Smooth muscle cell (in vitro differentiated cells): Measurements from ENCODE around the gene TRIM59. TPM values are rescaled to one million over a fixed set of nuclear protein-coding genes. Genes with fewer than 3 reads are reported as not detected.

Experiments used
- DNase-seq: peaks from one replicate; lab custom pipeline; 2025; ENCODE audit not compliant: unreplicated experiment; lab: John Stamatoyannopoulos, UW
- H2AFZ ChIP-seq: fragments of 200-600 bp; sonication (generic); 2 replicates; pipeline ENCODE4 v1.6.0; 2016; ENCODE audit warnings: antibody characterized with exemption, low read depth, mild to moderate bottlenecking
- H3F3A ChIP-seq: fragments of 200-600 bp; sonication (generic); 2 replicates; pipeline ENCODE4 v1.6.0; 2017; ENCODE audit warnings: antibody characterized with exemption, low read depth
- H3K27ac ChIP-seq: fragments of 200-600 bp; sonication (generic); 2 replicates; pipeline ENCODE4 v1.5.1; 2016; ENCODE audit warnings: low read depth, mild to moderate bottlenecking
- H3K27me3 ChIP-seq: fragments of 200-600 bp; sonication (generic); 2 replicates; pipeline ENCODE4 v1.6.1; 2016; ENCODE audit warnings: low read depth, mild to moderate bottlenecking
- H3K36me3 ChIP-seq: fragments of 200-600 bp; sonication (generic); 2 replicates; pipeline ENCODE4 v1.5.1; 2016; ENCODE audit warnings: low read depth
- H3K4me1 ChIP-seq: fragments of 200-600 bp; sonication (generic); 2 replicates; pipeline ENCODE4 v1.5.1; 2016; ENCODE audit warnings: low read depth
- H3K4me2 ChIP-seq: fragments of 200-600 bp; sonication (generic); 2 replicates; pipeline ENCODE4 v1.6.0; 2016; ENCODE audit warnings: mild to moderate bottlenecking
- H3K4me3 ChIP-seq: fragments of 200-600 bp; sonication (generic); 2 replicates; pipeline ENCODE4 v1.5.1; 2016; ENCODE audit warnings: mild to moderate bottlenecking
- H3K79me2 ChIP-seq: fragments of 200-600 bp; sonication (generic); 2 replicates; pipeline ENCODE4 v1.6.0; 2016; ENCODE audit warnings: low read depth, mild to moderate bottlenecking
- H3K9ac ChIP-seq: fragments of 200-600 bp; sonication (generic); 2 replicates; pipeline ENCODE4 v1.6.0; 2016; ENCODE audit warnings: low read depth
- H3K9me3 ChIP-seq: fragments of 200-600 bp; sonication (generic); replicated peaks from 2 replicates; pipeline ENCODE4 v1.5.1; 2016; ENCODE audit warnings: low read depth
- H4K20me1 ChIP-seq: fragments of 200-600 bp; sonication (generic); 2 replicates; pipeline ENCODE4 v1.6.0; 2016; ENCODE audit warnings: low read depth
- WGBS: methylation state at CpG from one replicate; pipeline ENCODE4 v1.1.7; 2016; ENCODE audit warnings: low lambda C conversion rate; 5-methylcytosine and 5-hydroxymethylcytosine counted together
- polyA plus RNA-seq: library from polyadenylated mRNA; unstranded; fragments of >200 nt; fragmentation: Nextera tagmentation; extraction: Ambion mirVana; gene quantifications from 2 replicates; pipeline ENCODE4 v1.2.1, GENCODE V29; 2016
- total RNA-seq: library from RNA; depleted of rRNA; stranded (reverse); fragments of >200 nt; gene quantifications from 2 replicates; pipeline ENCODE4 v1.2.3, GENCODE V29; 2014
- TF ChIP-seq, protein P1 (sequence below): fragments of 200-600 bp; sonication (generic); IDR thresholded peaks from 2 replicates; pipeline ENCODE4 v1.5.1; 2017; ENCODE audit warnings: borderline replicate concordance, mild to moderate bottlenecking, antibody characterized with exemption; ENCODE audit not compliant: insufficient read depth, poor library complexity, severe bottlenecking

TRIM59 gene
- total and polyA plus RNA-seq, 2 experiments from 2014 or later = 8.9 to 19.0 TPM

DNA sequence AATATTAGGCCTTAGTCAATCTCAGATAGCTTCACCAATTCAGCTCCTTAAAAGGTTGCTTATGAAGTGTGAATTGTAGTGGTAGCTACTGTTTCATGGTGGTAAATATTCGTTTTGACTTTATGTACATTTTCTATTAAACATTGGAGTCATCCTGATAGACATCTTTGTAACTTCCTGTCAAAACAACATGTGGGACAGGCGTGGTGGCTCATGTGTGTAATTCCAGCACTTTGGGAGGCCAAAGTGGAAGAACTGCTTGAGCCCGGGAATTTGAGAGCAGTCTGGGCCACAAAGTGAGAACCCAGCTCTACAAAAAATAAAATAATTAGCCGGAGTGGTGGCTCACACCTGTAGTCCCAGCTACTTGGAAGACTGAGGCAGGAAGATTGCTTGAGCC is 2.0 kb upstream of the TRIM59 start:
- H3K9me3 ChIP-seq = no peaks in the 10 kb centered on the region
- WGBS = 88% methylated on average over 4 of the region's 4 CpGs
- H3K36me3 ChIP-seq = no peaks in the 10 kb centered on the region
- no peak overlapping the region for H3K4me2 ChIP-seq
- H3K4me3 ChIP-seq = no peak overlapping the region
- H4K20me1 ChIP-seq = no peaks in the 10 kb centered on the region
- H3K79me2 ChIP-seq = peaks cover 24% of the 10 kb centered on the region
- no peak overlapping the region for H3K9ac ChIP-seq
- H3F3A ChIP-seq = no peaks in the 10 kb centered on the region
- H3K27me3 ChIP-seq = no peaks in the 10 kb centered on the region
- peaks cover 19% of the 10 kb centered on the region for H3K4me1 ChIP-seq
- TF ChIP-seq, protein P1, sequence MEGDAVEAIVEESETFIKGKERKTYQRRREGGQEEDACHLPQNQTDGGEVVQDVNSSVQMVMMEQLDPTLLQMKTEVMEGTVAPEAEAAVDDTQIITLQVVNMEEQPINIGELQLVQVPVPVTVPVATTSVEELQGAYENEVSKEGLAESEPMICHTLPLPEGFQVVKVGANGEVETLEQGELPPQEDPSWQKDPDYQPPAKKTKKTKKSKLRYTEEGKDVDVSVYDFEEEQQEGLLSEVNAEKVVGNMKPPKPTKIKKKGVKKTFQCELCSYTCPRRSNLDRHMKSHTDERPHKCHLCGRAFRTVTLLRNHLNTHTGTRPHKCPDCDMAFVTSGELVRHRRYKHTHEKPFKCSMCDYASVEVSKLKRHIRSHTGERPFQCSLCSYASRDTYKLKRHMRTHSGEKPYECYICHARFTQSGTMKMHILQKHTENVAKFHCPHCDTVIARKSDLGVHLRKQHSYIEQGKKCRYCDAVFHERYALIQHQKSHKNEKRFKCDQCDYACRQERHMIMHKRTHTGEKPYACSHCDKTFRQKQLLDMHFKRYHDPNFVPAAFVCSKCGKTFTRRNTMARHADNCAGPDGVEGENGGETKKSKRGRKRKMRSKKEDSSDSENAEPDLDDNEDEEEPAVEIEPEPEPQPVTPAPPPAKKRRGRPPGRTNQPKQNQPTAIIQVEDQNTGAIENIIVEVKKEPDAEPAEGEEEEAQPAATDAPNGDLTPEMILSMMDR = no peak
- DNase-seq = no peak
- no peak overlapping the region for H3K27ac ChIP-seq
- H2AFZ ChIP-seq = no peak overlapping the region

DNA sequence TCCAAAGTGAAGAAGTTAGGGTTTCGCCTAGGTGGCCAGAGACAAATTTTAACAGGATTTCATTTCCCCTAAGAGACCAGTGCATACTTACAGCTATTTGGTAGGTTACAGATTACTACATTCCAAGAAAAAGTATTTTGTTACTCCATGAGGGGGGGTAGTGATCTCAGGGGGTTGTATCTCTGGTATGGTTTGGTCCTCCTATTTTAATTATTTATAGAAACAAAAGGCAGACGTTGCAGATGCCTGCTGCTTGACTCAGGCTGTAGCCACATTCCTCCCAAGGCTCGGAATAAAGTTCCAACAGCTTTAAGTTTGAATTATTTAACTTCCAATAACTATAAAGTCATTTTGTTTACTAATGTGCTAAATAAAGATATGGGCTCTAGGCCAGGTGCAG is 1.3 kb upstream of the TRIM59 start:
- DNase-seq = no peak
- H3K4me3 ChIP-seq = peak overlapping the region; percentile 67
- peak overlapping the region; percentile 67 for H3K9ac ChIP-seq

DNA sequence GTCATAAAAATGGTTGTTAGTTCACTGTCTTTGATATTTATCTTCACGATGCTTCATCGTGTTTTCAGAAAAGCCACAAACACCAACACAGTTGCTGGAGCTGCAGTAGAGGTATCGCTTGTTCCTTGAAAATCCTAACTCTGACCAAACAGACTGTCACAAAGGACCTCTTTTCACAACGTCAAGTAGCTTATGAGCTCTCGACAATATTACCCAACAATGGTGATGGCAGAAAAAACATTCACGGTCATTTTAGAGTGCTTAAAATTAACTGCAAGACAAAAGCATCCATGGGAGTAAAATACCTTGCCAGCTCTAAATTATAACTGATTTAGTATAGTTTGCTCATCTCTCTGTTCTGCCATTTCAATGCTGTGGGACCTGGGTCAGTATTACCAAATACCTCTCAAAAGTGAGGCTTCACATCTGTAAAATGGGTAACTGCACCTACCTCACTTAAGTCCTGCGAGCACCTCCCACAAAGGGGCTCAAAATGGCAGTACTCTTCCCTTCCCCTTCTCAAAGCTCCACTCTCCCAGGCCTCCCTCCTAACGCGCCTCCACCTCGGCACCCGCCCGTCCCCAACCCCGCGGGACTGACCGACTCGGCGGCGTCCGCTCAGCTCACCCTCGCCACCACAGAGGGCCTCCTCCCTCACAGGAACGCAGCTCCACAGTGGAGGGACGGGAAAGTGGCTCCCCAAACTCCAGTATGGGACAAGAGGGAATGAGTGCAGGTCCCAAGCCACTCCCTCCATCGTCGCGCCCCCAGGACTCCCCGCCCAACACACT is 546 bp downstream of the TRIM59 start:
- Histone ChIP-seq H3K4me2 (peak overlapping the region; percentile 88), H2AFZ (peak overlapping the region; percentile 92), H3K4me1 (peaks cover 19% of the 10 kb centered on the region), H4K20me1 (no peaks in the 10 kb centered on the region), H3K9ac (peak overlapping the region; percentile 21), H3F3A (no peaks in the 10 kb centered on the region), H3K36me3 (no peaks in the 10 kb centered on the region), H3K4me3 (peak overlapping the region; percentile 67), H3K9me3 (no peaks in the 10 kb centered on the region), H3K27ac (peak overlapping the region; percentile 82), H3K27me3 (no peaks in the 10 kb centered on the region), H3K79me2 (peaks cover 50% of the 10 kb centered on the region)
- DNase-seq = no peak
- 2% methylated on average over 17 of the region's 26 CpGs for WGBS
- TF ChIP-seq, protein P1 = no peak

More for the DNA sequence above, 1.3 kb upstream of the TRIM59 start:
- Histone ChIP-seq H3K27me3 (no peaks in the 10 kb centered on the region), H3K36me3 (no peaks in the 10 kb centered on the region), H3K4me1 (peaks cover 19% of the 10 kb centered on the region), H3K79me2 (peaks cover 32% of the 10 kb centered on the region), H3K27ac (peak overlapping the region; percentile 82), H2AFZ (no peak overlapping the region), H4K20me1 (no peaks in the 10 kb centered on the region), H3F3A (no peaks in the 10 kb centered on the region), H3K4me2 (peak overlapping the region; percentile 88), H3K9me3 (no peaks in the 10 kb centered on the region)
- TF ChIP-seq, protein P1 = no peak
- WGBS = 37% methylated on average over 3 of the region's 3 CpGs
